ENCODE results near the gene UTP4. TPM values are rescaled to one million over a fixed set of nuclear protein-coding genes. Genes with fewer than 3 reads are reported as not detected.

The UTP4 gene
- total RNA-seq, 4 donors from 2014 or later: 12.1 to 45.1 (median 31.4) TPM

DNA sequence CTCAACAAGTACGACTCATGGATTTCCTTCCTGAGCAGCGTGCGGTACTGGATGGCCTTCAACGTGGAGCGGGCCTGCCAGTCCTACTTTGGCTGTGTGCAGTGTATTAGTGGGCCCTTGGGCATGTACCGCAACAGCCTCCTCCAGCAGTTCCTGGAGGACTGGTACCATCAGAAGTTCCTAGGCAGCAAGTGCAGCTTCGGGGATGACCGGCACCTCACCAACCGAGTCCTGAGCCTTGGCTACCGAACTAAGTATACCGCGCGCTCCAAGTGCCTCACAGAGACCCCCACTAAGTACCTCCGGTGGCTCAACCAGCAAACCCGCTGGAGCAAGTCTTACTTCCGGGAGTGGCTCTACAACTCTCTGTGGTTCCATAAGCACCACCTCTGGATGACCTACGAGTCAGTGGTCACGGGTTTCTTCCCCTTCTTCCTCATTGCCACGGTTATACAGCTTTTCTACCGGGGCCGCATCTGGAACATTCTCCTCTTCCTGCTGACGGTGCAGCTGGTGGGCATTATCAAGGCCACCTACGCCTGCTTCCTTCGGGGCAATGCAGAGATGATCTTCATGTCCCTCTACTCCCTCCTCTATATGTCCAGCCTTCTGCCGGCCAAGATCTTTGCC lies 18.0 kb upstream of the UTP4 start:
- DNase-seq: no peak
- Histone ChIP-seq H3K27me3 (no peaks in the 10 kb centered on the region), H3K36me3 (no peaks in the 10 kb centered on the region), H3K27ac (no peak overlapping the region), H3K4me3 (no peak overlapping the region), H3K4me1 (no peaks in the 10 kb centered on the region), H3K9me3 (no peaks in the 10 kb centered on the region)
- intact Hi-C loops (cut with DNase I; ENCODE audit: low total_unique reads): no loop called here
- no peak for TF ChIP-seq POLR2A (IDR thresholded peaks at IDR 0.05)
- TF ChIP-seq, protein P1, sequence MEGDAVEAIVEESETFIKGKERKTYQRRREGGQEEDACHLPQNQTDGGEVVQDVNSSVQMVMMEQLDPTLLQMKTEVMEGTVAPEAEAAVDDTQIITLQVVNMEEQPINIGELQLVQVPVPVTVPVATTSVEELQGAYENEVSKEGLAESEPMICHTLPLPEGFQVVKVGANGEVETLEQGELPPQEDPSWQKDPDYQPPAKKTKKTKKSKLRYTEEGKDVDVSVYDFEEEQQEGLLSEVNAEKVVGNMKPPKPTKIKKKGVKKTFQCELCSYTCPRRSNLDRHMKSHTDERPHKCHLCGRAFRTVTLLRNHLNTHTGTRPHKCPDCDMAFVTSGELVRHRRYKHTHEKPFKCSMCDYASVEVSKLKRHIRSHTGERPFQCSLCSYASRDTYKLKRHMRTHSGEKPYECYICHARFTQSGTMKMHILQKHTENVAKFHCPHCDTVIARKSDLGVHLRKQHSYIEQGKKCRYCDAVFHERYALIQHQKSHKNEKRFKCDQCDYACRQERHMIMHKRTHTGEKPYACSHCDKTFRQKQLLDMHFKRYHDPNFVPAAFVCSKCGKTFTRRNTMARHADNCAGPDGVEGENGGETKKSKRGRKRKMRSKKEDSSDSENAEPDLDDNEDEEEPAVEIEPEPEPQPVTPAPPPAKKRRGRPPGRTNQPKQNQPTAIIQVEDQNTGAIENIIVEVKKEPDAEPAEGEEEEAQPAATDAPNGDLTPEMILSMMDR (IDR thresholded peaks at IDR 0.05): no peak

DNA sequence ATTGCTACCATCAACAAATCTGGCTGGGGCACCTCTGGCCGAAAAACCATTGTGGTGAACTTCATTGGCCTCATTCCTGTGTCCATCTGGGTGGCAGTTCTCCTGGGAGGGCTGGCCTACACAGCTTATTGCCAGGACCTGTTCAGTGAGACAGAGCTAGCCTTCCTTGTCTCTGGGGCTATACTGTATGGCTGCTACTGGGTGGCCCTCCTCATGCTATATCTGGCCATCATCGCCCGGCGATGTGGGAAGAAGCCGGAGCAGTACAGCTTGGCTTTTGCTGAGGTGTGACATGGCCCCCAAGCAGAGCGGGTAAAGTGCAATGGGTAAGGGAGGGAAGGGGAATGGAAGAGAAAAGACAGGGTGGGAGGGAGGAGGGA lies 17.5 kb upstream of the UTP4 start:
- TF ChIP-seq, protein P1 (IDR thresholded peaks at IDR 0.05): no peak
- TF ChIP-seq POLR2A (IDR thresholded peaks at IDR 0.05): no peak
- Histone ChIP-seq H3K9me3 (no peaks in the 10 kb centered on the region), H3K4me3 (no peak overlapping the region), H3K36me3 (no peaks in the 10 kb centered on the region), H3K4me1 (no peaks in the 10 kb centered on the region), H3K27ac (no peak overlapping the region), H3K27me3 (no peaks in the 10 kb centered on the region)
- intact Hi-C loops (cut with DNase I; ENCODE audit: low total_unique reads): no loop called here
- DNase-seq: no peak

DNA sequence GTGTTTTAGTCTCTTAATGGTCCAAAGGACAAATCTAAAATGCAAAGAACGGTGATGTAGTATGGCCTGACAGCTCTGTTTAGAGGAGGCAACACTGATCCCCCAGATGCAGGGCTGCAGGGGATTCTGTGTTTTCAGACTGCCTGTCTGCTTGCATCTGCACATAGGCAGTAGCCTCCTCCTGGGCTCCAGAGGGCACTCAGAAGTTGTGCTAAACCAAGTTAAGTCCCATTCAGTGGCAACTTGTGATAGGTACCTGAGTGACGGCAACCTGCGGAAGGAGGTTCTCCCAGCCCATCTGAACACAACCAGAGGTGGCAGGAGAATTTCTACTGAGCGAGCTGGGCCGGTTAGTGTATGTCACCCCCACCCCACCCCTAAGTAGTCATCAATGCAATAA lies 17.1 kb upstream of the UTP4 start:
- Histone ChIP-seq H3K36me3 (no peaks in the 10 kb centered on the region), H3K9me3 (no peaks in the 10 kb centered on the region), H3K4me1 (no peaks in the 10 kb centered on the region), H3K27ac (no peak overlapping the region), H3K4me3 (no peak overlapping the region), H3K27me3 (no peaks in the 10 kb centered on the region)
- no peak for DNase-seq
- intact Hi-C loops (cut with DNase I; ENCODE audit: low total_unique reads): no loop called here
- TF ChIP-seq, protein P1 (IDR thresholded peaks at IDR 0.05): no peak
- no peak for TF ChIP-seq POLR2A (IDR thresholded peaks at IDR 0.05)

DNA sequence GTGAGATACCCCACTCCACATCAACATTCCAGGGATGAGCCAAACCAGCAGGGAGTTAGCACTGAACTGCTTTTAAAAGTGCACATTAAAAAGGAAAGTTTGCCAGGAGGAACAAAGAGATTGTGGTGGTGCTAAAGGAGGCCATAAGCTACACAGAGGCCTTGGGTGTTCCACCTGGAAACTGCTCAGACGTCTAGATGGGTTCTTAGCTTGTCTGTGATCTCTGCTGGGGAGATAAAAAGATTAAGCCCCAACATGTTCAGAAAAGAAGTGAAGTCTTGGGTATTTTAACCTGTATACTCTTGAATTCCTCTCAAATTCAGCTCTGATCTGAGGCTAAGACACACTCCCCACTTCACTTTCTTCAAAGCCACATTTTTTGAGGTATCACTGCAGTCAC lies 16.6 kb upstream of the UTP4 start:
- H3K9me3 ChIP-seq: no peaks in the 10 kb centered on the region
- H3K4me3 ChIP-seq: no peak overlapping the region
- DNase-seq: no peak
- H3K27ac ChIP-seq: no peak overlapping the region
- no peaks in the 10 kb centered on the region for H3K4me1 ChIP-seq
- H3K36me3 ChIP-seq: no peaks in the 10 kb centered on the region
- H3K27me3 ChIP-seq: no peaks in the 10 kb centered on the region
- intact Hi-C loops (cut with DNase I; ENCODE audit: low total_unique reads): no loop called here
- TF ChIP-seq, protein P1 (IDR thresholded peaks at IDR 0.05): no peak

DNA sequence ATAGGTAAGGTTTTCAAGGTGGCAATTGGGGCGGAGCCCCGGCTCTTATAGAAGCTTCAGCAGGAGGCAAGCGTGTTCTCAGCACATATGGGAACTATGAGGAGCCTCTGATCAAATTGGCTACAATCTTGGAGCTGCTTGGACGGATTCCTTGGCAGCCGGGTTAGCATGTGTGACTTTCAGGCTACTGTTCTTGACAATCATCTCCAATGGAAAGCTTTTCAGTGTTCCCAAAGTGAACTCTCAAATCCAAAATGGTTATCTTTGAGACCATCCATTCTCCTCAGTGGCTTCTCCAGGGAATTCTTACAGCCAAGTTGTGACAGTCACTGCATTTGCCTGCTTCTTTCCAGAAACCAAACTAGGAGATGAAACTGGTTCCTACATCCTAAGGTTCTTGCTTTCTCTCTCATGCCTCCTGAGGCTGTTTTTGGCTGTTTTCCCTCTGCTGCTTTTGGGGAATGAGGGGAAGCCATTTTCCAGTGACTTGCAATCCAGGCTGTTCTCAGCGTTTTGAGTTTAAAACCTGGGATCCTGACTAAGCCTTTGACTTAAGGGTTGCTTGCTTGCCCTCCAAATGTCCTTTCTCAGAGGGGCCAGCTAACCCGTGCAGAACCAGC lies 16.1 kb upstream of the UTP4 start:
- no peaks in the 10 kb centered on the region for H3K27me3 ChIP-seq
- H3K9me3 ChIP-seq: no peaks in the 10 kb centered on the region
- no peaks in the 10 kb centered on the region for H3K4me1 ChIP-seq
- no peak for DNase-seq
- no peaks in the 10 kb centered on the region for H3K36me3 ChIP-seq
- no peak for TF ChIP-seq POLR2A (IDR thresholded peaks at IDR 0.05)
- TF ChIP-seq, protein P1 (IDR thresholded peaks at IDR 0.05): no peak
- H3K4me3 ChIP-seq: no peak overlapping the region
- intact Hi-C loops (cut with DNase I; ENCODE audit: low total_unique reads): no loop called here
- H3K27ac ChIP-seq: no peak overlapping the region
